SU-DHL-6 (cell line): ENCODE results near the gene GRK6.

Source experiments
- H2AFZ ChIP-seq: fragments of 200-600 bp; sonication (generic); 2 replicates; pipeline ENCODE4 v1.6.1; 2014; ENCODE audit warnings: low read depth, mild to moderate bottlenecking, moderate library complexity, mixed read lengths, antibody characterized with exemption, low read length; ENCODE audit not compliant: severe bottlenecking
- H3F3A ChIP-seq: fragments of 200-600 bp; shearing (Covaris generic); 2 replicates; pipeline ENCODE4 v1.6.0; 2016; ENCODE audit warnings: antibody characterized with exemption, mild to moderate bottlenecking; ENCODE audit not compliant: insufficient read depth
- H3K27ac ChIP-seq: fragments of 200-600 bp; sonication (generic); 2 replicates; pipeline ENCODE4 v1.5.1; 2016; ENCODE audit warnings: low read depth, mild to moderate bottlenecking, low read length, moderate library complexity, mixed read lengths
- H3K27me3 ChIP-seq: fragments of 200-600 bp; sonication (generic), shearing (Covaris generic); 2 replicates; pipeline ENCODE4 v1.6.0; 2014; ENCODE audit warnings: mild to moderate bottlenecking, low read length
- H3K36me3 ChIP-seq: fragments of 200-600 bp; sonication (generic); 2 replicates; pipeline ENCODE4 v1.6.1; 2014; ENCODE audit warnings: mild to moderate bottlenecking, low read length, mixed read lengths
- H3K4me2 ChIP-seq: fragments of 300-600, 200-600 bp; shearing (Covaris generic), sonication (generic); 2 replicates; pipeline ENCODE4 v1.6.0; 2014; ENCODE audit warnings: low read length, low read depth, mild to moderate bottlenecking; ENCODE audit not compliant: poor library complexity, severe bottlenecking
- H3K4me3 ChIP-seq: fragments of 200-600 bp; sonication (generic); 2 replicates; pipeline ENCODE4 v1.5.1; 2014; ENCODE audit warnings: antibody characterized with exemption, low read length, mild to moderate bottlenecking, mixed read lengths; ENCODE audit not compliant: insufficient read depth, poor library complexity, severe bottlenecking
- H3K79me2 ChIP-seq: fragments of 200-600 bp; sonication (generic); 2 replicates; pipeline ENCODE4 v1.6.1; 2014; ENCODE audit warnings: mild to moderate bottlenecking, low read length, moderate library complexity; ENCODE audit not compliant: insufficient read depth
- H3K9ac ChIP-seq: fragments of 200-600 bp; sonication (generic); 2 replicates; pipeline ENCODE4 v1.7.0; 2014; ENCODE audit warnings: mild to moderate bottlenecking, low read length
- H3K9me2 ChIP-seq: fragments of 200-600 bp; sonication (generic); replicated peaks from 2 replicates; pipeline ENCODE4 v1.6.1; 2014; ENCODE audit warnings: low read length; ENCODE audit not compliant: insufficient read depth
- H3K9me3 ChIP-seq: fragments of 200-600 bp; sonication (generic); 2 replicates; pipeline ENCODE4 v1.6.1; 2014; ENCODE audit warnings: low read length, mixed read lengths; ENCODE audit not compliant: insufficient read depth
- H4K20me1 ChIP-seq: fragments of 200-600 bp; sonication (generic); 2 replicates; pipeline ENCODE4 v1.6.1; 2014; ENCODE audit warnings: low read depth, mild to moderate bottlenecking, antibody characterized with exemption, low read length, moderate library complexity, mixed read lengths
- CTCF ChIP-seq: fragments of 200-600 bp; sonication (generic); IDR thresholded peaks from one replicate; pipeline ENCODE4 v1.5.1; 2017; ENCODE audit warnings: antibody characterized with exemption, mild to moderate bottlenecking, low read length, moderate library complexity; ENCODE audit not compliant: insufficient read depth, poor library complexity, severe bottlenecking
- EZH2phosphoT487 ChIP-seq: fragments of 200-600 bp; sonication (generic), shearing (Covaris generic); conservative IDR thresholded peaks from 2 replicates; pipeline ENCODE4 v1.6.1; 2018; ENCODE audit warnings: mild to moderate bottlenecking, antibody characterized with exemption, low read length, moderate library complexity, mixed read lengths

The GRK6 gene

GRCh38 chr5:177486256-177486655 lies 59.8 kb downstream of the GRK6 start:
- Histone ChIP-seq H3K79me2 (no peaks in the 10 kb centered on the region), H3K27ac (no peak overlapping the region), H3F3A (no peaks in the 10 kb centered on the region), H4K20me1 (no peaks in the 10 kb centered on the region), H3K4me3 (no peak overlapping the region), H3K36me3 (no peaks in the 10 kb centered on the region), H3K4me2 (no peak overlapping the region), H3K9me2 (no peaks in the 10 kb centered on the region), H3K9ac (no peak overlapping the region), H3K27me3 (no peaks in the 10 kb centered on the region), H3K9me3 (no peaks in the 10 kb centered on the region), H2AFZ (no peak overlapping the region)
- TF ChIP-seq EZH2phosphoT487: no peak
- TF ChIP-seq CTCF: no peak

- Histone ChIP-seq H3K9me2 (no peaks in the 10 kb centered on the region), H3K4me3 (no peak overlapping the region), H3F3A (no peaks in the 10 kb centered on the region), H3K9ac (no peak overlapping the region), H3K27ac (no peak overlapping the region), H3K36me3 (no peaks in the 10 kb centered on the region), H3K79me2 (no peaks in the 10 kb centered on the region), H4K20me1 (no peaks in the 10 kb centered on the region), H3K27me3 (no peaks in the 10 kb centered on the region), H3K4me2 (no peak overlapping the region), H2AFZ (no peak overlapping the region), H3K9me3 (no peaks in the 10 kb centered on the region)
- TF ChIP-seq EZH2phosphoT487: no peak
- no peak for TF ChIP-seq CTCF
These were observed 60.7 kb downstream of the GRK6 start for GRCh38 chr5:177487144-177487543.

DNA sequence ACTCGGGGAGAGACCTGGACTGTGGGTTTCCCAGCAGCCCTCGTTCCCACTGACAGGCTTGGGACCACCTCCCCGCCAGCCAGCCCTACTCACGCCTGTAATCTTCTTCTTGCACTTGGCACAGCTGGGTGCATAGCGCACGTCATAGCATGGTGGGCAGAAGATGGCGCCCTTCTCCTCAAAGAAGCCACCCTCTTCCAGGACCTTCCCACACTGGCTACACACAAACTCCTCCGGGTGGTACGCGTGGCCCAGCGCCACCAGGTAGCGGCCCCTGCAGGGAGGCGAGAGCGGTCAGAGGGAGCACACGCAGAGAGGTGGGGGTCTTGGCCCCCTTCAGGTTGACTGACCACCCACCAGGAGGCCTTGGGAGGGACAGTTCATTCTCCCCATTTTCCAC lies 61.5 kb downstream of the GRK6 start:
- H3K27me3 ChIP-seq: no peaks in the 10 kb centered on the region
- no peaks in the 10 kb centered on the region for H4K20me1 ChIP-seq
- no peaks in the 10 kb centered on the region for H3K9me3 ChIP-seq
- H3K27ac ChIP-seq: no peak overlapping the region
- H3K79me2 ChIP-seq: no peaks in the 10 kb centered on the region
- H2AFZ ChIP-seq: no peak overlapping the region
- no peak overlapping the region for H3K9ac ChIP-seq
- no peaks in the 10 kb centered on the region for H3K36me3 ChIP-seq
- no peaks in the 10 kb centered on the region for H3K9me2 ChIP-seq
- H3K4me3 ChIP-seq: no peak overlapping the region
- no peaks in the 10 kb centered on the region for H3F3A ChIP-seq
- no peak overlapping the region for H3K4me2 ChIP-seq
- TF ChIP-seq CTCF (no peak), EZH2phosphoT487 (no peak)
